GM12865 (cell line): ENCODE results near the gene GNB3.

Experiments used
- DNase-seq: peaks from one replicate; pipeline ENCODE4 v3.0.0; 2010; ENCODE audit warnings: low read depth
- H3K4me3 ChIP-seq: 2 replicates; pipeline ENCODE4 v1.5.1; 2011; ENCODE audit warnings: mild to moderate bottlenecking, low read depth, low read length, control low read depth
- TF ChIP-seq, protein P1 (sequence below): IDR thresholded peaks from 2 replicates; pipeline ENCODE4 v1.5.1; 2011; ENCODE audit warnings: low read length, control low read depth, low read depth, inconsistent platforms; ENCODE audit not compliant: insufficient read depth; ENCODE audit errors: missing control alignments

GNB3 gene

DNA sequence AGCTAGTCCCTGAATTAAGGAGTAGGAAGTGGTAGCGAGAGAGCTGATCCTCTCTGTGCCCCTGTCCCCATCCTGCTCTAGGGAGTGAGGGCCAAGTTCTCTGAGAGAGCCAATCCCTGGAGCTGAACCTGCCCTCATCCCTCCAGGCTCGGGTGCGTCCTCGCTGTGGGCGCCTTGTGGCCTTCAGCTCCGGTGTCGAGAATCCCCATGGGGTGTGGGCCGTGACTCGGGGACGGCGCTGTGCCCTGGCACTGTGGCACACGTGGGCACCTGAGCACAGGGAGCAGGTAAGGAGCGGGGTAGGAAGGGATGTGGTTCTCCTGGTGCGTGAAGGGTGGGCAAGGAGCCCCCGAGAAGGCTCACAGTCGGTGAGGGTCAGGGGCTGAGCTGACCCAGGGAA lies 1.9 kb upstream of the GNB3 start:
- H3K4me3 ChIP-seq, result no peak overlapping the region
- no peak for DNase-seq
- TF ChIP-seq, protein P1, sequence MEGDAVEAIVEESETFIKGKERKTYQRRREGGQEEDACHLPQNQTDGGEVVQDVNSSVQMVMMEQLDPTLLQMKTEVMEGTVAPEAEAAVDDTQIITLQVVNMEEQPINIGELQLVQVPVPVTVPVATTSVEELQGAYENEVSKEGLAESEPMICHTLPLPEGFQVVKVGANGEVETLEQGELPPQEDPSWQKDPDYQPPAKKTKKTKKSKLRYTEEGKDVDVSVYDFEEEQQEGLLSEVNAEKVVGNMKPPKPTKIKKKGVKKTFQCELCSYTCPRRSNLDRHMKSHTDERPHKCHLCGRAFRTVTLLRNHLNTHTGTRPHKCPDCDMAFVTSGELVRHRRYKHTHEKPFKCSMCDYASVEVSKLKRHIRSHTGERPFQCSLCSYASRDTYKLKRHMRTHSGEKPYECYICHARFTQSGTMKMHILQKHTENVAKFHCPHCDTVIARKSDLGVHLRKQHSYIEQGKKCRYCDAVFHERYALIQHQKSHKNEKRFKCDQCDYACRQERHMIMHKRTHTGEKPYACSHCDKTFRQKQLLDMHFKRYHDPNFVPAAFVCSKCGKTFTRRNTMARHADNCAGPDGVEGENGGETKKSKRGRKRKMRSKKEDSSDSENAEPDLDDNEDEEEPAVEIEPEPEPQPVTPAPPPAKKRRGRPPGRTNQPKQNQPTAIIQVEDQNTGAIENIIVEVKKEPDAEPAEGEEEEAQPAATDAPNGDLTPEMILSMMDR, result no peak

DNA sequence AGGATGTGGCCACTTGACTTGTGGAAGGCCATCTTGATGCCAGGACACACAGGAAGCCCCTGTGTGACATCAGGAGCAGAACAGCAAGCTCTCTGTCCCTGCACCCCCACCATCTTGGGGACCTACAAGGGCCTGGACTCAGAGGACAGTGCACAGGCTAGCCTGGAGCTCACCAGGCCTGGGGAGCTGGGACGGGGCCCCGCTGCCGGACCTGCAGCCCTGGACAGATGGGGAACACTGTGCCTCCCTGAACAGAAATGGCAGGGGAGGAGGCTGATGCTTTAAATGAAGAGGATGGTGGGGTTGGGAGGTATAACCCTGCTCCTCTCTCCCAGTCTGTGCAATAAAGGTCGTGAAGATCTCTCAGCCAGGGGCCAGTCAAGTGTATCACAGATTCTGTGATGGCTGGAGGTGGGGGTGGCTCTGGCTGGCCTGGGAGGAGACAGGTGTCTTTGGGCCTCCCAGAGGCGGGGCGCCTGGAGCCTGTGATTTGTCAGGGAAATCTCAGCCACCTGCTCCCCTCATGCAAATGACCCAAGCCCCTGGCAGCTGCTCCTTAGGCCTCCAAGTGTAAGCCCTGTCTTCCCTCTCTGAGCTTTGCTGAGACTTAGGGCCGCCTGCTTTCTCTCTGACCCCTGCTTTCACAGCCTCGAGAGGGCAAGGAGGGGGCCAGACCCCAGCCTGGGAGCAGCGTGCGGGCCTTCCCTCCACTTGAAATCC lies 1.1 kb upstream of the GNB3 start:
- peak; percentile 78 for DNase-seq
- no peak overlapping the region for H3K4me3 ChIP-seq
- TF ChIP-seq, protein P1, result no peak

DNA sequence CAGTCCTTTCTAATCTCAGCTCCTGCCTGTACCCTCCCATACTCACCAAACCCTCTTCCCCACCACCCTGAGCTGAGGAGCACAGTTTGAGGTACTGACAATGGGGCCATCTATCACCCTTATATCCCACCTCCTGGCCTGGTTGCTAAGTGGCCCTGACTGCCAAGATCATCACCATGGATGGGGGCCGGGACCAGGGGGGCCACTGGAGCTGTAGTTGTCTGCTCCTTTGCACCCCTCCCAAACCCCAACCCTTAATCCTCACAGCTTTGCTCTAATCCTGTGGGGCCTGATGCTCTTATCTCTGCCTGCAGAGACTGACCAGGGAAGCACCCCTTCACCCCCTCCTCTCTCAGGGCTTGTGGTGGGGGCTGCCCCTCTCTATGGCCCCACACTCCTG lies 395 bp upstream of the GNB3 start:
- DNase-seq, result no peak
- H3K4me3 ChIP-seq, result no peak overlapping the region
- TF ChIP-seq, protein P1, result no peak

DNA sequence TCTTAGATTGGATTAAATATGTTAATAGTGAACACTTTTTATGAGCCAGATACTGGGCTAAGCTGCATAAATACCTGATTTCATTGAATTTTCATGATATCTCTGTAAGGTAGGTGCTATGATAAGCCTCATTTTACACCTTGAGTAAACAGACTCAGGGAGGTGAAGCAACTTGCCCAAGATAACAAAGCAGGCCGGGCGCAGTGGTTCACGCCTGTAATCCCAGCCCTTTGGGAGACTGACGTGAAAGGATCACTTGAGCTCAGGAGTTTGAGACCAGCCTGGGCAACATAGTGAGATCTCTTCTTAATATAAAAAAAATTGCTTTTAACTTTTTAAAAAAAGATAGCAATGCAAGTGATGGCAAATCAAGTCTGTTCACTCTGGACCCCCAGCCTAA lies 1.4 kb downstream of the GNB3 start:
- no peak overlapping the region for H3K4me3 ChIP-seq
- TF ChIP-seq, protein P1, result no peak
- no peak for DNase-seq

DNA sequence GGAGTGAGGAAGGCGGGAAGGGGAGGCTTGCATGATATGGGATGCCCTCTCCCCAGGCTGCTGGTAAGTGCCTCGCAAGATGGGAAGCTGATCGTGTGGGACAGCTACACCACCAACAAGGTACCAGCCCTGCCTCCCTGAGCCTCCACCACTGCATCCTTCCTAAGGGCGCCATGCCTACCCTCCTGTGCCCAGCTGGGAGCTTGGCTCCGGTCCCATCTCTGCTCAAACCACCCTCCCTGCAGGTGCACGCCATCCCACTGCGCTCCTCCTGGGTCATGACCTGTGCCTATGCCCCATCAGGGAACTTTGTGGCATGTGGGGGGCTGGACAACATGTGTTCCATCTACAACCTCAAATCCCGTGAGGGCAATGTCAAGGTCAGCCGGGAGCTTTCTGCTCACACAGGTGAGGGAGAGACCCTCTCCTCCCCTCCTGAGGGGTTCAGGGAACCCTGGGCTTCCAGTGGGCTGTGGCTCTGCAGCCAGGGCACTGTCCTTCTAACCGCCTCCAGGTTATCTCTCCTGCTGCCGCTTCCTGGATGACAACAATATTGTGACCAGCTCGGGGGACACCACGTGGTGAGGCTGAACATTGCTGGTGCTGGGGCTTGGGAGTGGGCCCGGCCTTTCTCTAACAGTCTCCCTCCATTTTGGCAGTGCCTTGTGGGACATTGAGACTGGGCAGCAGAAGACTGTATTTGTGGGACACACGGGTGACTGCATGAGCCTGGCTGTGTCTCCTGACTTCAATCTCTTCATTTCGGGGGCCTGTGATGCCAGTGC lies 2.6 kb downstream of the GNB3 start:
- no peak overlapping the region for H3K4me3 ChIP-seq
- TF ChIP-seq, protein P1, result no peak
- no peak for DNase-seq

DNA sequence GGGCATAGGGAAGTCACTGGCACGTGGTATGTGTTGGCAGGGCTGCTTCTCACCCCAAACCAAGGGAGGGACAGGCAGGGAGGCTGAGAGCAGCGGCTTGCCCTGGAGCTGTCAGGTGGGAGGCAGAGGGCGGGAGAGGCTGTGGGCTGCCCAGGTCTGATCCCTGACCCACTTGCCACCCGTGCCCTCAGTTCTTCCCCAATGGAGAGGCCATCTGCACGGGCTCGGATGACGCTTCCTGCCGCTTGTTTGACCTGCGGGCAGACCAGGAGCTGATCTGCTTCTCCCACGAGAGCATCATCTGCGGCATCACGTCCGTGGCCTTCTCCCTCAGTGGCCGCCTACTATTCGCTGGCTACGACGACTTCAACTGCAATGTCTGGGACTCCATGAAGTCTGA lies 4.7 kb downstream of the GNB3 start:
- DNase-seq, result no peak
- H3K4me3 ChIP-seq, result no peak overlapping the region
- TF ChIP-seq, protein P1, result no peak
